Astrocyte (in vitro differentiated cells and primary cell): ENCODE data around the gene FILIP1L.

ENCODE experiments used
- EZH2 ChIP-seq: IDR thresholded peaks from 2 replicates; pipeline ENCODE4 v1.6.1; 2012; ENCODE audit warnings: mild to moderate bottlenecking, low read length, inconsistent platforms; ENCODE audit not compliant: insufficient read depth
- TF ChIP-seq, protein P1 (sequence below): IDR thresholded peaks from 2 replicates; pipeline ENCODE4 v1.5.1; 2011; ENCODE audit warnings: low read depth, mild to moderate bottlenecking, inconsistent platforms, low read length, moderate library complexity; ENCODE audit not compliant: insufficient read depth

DNA sequence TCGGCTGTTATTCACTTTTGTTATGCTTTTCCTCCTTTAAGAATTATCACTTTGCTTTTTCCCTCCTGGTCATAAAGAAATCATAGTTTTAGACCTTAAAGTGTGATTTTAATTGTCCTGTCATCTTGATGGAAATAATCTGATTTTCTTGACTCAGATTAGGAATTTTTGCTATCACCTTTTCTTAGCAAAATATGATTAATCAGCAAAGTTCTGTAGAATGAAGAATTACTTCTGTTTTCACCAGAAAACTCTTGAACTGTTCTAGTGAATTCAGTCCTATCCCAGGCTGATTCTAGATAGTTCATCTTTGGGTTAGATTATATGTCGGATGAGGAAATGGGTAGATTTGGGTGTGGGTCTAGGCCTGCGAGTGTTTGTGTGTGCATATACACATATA lies 284.5 kb downstream of the FILIP1L start:
- TF ChIP-seq, protein P1, sequence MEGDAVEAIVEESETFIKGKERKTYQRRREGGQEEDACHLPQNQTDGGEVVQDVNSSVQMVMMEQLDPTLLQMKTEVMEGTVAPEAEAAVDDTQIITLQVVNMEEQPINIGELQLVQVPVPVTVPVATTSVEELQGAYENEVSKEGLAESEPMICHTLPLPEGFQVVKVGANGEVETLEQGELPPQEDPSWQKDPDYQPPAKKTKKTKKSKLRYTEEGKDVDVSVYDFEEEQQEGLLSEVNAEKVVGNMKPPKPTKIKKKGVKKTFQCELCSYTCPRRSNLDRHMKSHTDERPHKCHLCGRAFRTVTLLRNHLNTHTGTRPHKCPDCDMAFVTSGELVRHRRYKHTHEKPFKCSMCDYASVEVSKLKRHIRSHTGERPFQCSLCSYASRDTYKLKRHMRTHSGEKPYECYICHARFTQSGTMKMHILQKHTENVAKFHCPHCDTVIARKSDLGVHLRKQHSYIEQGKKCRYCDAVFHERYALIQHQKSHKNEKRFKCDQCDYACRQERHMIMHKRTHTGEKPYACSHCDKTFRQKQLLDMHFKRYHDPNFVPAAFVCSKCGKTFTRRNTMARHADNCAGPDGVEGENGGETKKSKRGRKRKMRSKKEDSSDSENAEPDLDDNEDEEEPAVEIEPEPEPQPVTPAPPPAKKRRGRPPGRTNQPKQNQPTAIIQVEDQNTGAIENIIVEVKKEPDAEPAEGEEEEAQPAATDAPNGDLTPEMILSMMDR, result no peak
- no peak for TF ChIP-seq EZH2
